ENCODE measurements around the gene HSBP1L1.
"Not testable (repeated sequence)": the region's sequence is repeated elsewhere in the genome, so short reads cannot be mapped to it uniquely, and the experiment has no call there.

HSBP1L1 gene

DNA sequence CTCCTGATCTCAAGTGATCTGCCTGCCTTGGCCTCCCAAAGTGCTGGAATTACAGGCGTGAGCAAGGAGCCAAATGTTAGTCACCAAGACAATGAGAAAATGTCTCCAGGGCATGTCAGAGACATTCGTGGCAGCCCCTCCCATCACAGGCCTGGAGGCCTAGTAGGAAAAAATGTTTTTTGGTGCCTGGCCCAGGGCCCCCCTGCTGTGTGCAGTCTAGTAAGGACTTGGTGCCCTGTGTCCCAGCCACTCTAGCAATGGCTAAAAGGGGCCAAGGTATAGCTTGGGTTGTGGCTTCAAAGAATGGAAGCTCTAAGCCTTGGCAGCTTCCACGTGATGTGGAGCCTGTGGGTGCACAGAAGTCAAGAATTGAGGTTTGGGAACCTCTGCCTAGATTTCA lies 36.4 kb downstream of the HSBP1L1 start:
- Histone ChIP-seq H3K4me3 (ENCODE audit: low read depth in 1 of 2, low read length in 2 of 2) (no peak overlapping the region), H3K9me3 (ENCODE audit: control insufficient read depth in 1 of 2, low read length in 2 of 2) (peaks cover 0 to 4% of the 10 kb centered on the region in 2 donors), H3K27ac (ENCODE audit: low read length) (no peak overlapping the region), H3K4me1 (ENCODE audit: control insufficient read depth in 1 of 2, insufficient read depth in 2 of 2, low read length in 2 of 2) (no peaks in the 10 kb centered on the region), H3K27me3 (ENCODE audit: low read depth, low read length) (no peaks in the 10 kb centered on the region), H3K36me3 (ENCODE audit: control insufficient read depth in 1 of 2, insufficient read depth in 2 of 2, low read length in 2 of 2) (no peaks in the 10 kb centered on the region)

DNA sequence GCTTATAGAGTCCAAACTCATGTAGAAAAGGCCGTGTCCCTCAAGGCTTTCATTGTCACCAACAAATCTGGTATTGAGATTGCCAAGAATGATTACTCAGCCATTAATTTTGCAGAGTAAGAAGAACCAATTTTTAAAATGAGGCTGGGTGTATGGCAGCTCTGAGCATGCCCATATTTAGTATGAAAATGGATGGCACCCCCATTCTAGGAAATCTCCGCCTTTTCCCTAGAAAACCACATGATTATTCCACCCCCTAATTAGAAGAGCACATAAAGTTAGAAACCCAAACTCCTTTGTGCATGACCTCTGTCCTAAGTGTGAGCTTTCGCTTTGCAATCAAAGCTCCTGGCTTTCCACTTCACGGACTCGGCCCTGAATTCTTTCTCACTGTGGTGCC lies 38.0 kb downstream of the HSBP1L1 start:
- H3K36me3 ChIP-seq (ENCODE audit: control insufficient read depth in 1 of 2, insufficient read depth in 2 of 2, low read length in 2 of 2) = no peaks in the 10 kb centered on the region
- peaks cover 0 to 4% of the 10 kb centered on the region in 2 donors for H3K9me3 ChIP-seq (ENCODE audit: control insufficient read depth in 1 of 2, low read length in 2 of 2)
- H3K27ac ChIP-seq (ENCODE audit: low read length) = no peak overlapping the region
- H3K4me1 ChIP-seq (ENCODE audit: control insufficient read depth in 1 of 2, insufficient read depth in 2 of 2, low read length in 2 of 2) = no peaks in the 10 kb centered on the region
- H3K27me3 ChIP-seq (ENCODE audit: low read depth, low read length) = no peaks in the 10 kb centered on the region
- no peak overlapping the region for H3K4me3 ChIP-seq (ENCODE audit: low read depth in 1 of 2, low read length in 2 of 2)

DNA sequence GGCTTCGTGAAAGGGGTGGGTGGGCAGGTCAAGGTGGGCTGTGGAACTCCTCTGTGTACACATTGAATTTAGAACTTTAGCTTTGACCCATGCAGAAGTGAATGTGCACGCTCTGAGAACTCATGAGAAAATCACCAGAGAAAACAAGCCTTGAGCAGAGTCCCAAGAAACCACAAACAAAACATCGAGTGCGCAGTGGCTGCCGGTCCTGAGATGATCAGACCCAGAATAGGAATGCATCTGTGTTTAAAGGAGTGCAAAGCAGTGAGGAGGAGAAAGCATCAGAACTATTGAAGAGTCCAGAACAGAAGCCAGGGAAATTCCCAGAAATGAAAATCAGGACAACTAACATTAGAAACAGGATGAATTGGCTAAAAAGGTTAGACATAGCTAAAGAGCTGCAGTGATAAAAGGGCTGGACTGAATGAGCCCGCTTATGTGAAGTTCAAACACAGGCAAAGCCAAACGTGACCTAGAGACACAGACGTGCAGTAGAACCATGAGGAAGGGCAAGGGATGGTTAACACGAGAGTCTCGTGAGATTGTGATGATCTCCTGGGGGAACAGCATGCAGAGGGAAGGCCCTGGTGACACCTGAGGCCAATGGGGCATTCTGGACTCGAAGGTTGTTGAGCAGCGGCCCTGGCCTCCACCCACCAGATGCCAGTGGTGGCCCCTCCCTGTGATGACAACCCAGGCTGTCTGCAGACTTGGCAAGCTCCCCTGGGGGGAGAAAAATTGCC lies 40.3 kb downstream of the HSBP1L1 start:
- H3K4me1 ChIP-seq (ENCODE audit: control insufficient read depth in 1 of 2, insufficient read depth in 2 of 2, low read length in 2 of 2) = no peaks in the 10 kb centered on the region
- peaks cover 0 to 19% of the 10 kb centered on the region in 2 donors for H3K9me3 ChIP-seq (ENCODE audit: control insufficient read depth in 1 of 2, low read length in 2 of 2)
- no peak overlapping the region for H3K27ac ChIP-seq (ENCODE audit: low read length)
- H3K4me3 ChIP-seq (ENCODE audit: low read depth in 1 of 2, low read length in 2 of 2) = no peak overlapping the region
- no peaks in the 10 kb centered on the region for H3K36me3 ChIP-seq (ENCODE audit: control insufficient read depth in 1 of 2, insufficient read depth in 2 of 2, low read length in 2 of 2)
- no peaks in the 10 kb centered on the region for H3K27me3 ChIP-seq (ENCODE audit: low read depth, low read length)

DNA sequence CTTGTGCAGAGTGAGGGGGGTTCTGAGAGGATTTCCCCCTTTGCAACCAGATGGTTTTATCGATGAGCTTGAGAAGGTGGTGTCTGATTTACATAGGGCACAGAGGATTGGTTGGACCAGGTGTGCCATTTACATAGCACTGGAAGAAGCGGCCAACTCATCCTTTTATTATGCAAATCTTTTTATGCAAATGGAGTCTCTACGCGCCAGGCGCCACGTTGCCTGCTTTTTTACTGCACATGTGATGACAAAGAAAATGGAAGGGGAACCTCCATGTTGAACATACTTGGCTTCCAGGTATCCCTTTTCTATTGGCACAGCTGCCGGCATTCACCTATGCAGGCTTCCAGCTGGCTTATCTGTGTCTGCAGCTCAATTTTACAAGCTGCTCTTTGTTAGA lies 42.3 kb downstream of the HSBP1L1 start:
- H3K36me3 ChIP-seq (ENCODE audit: control insufficient read depth in 1 of 2, insufficient read depth in 2 of 2, low read length in 2 of 2) = peaks cover 0 to 4% of the 10 kb centered on the region in 2 donors
- no peak overlapping the region for H3K4me3 ChIP-seq (ENCODE audit: low read depth in 1 of 2, low read length in 2 of 2)
- H3K27ac ChIP-seq (ENCODE audit: low read length) = no peak overlapping the region

DNA sequence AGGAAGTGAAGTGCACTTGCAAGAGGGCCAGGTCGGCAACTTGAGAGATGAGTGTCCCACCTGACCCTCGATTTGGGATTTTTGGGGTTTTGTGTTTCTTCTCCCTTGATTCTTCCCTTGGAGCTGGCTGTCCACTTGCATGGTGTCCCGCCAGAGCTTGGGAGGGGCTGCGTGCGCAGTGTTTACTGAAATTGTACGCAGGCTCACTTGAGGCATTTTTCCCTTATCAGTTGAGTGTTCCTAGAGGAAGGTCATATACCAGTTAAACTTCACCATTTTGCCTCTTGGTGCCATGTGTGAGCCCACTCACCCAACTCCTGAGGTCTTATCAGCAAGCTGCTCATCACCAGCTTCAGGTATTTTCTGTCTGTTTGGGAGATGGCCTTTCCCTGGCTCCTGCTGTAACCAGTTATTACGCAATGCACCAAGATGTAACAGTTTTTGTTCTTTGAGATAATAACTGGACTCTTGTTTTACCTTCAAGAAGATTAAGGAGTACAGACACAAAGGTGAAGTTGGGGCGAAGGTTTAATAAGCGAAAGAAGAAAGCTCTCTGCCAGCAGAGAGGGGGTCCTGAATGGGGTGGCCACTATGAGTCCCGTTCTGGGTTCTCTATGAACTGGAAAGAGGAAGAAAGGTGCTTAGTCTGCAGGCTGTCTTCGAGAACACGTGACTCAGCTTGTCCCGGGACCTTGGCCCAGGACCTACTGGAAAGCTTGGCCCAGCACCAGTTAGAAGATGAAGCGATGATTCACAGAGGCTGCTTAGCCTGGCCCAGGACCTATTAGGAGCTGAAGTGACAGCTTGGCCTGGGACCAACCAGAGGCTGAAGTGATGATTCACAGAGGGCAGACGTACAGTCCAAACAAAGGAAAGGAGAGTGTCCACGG lies 45.5 kb downstream of the HSBP1L1 start:
- H3K4me1 ChIP-seq (ENCODE audit: control insufficient read depth in 1 of 2, insufficient read depth in 2 of 2, low read length in 2 of 2) = peaks cover 0 to 10% of the 10 kb centered on the region in 2 donors
- peak overlapping the region in 1 of 2 donors; percentile 10 for H3K4me3 ChIP-seq (ENCODE audit: low read depth in 1 of 2, low read length in 2 of 2)
- peaks cover 0 to 30% of the 10 kb centered on the region in 2 donors for H3K9me3 ChIP-seq (ENCODE audit: control insufficient read depth in 1 of 2, low read length in 2 of 2)
- no peaks in the 10 kb centered on the region for H3K27me3 ChIP-seq (ENCODE audit: low read depth, low read length)
- peak overlapping the region; percentile 21 for H3K27ac ChIP-seq (ENCODE audit: low read length)
- peaks cover 0 to 4% of the 10 kb centered on the region in 2 donors for H3K36me3 ChIP-seq (ENCODE audit: control insufficient read depth in 1 of 2, insufficient read depth in 2 of 2, low read length in 2 of 2)

More for the DNA sequence above, 42.3 kb downstream of the HSBP1L1 start:
- Histone ChIP-seq H3K9me3 (ENCODE audit: control insufficient read depth in 1 of 2, low read length in 2 of 2) (peaks cover 0 to 21% of the 10 kb centered on the region in 2 donors), H3K27me3 (ENCODE audit: low read depth, low read length) (no peaks in the 10 kb centered on the region), H3K4me1 (ENCODE audit: control insufficient read depth in 1 of 2, insufficient read depth in 2 of 2, low read length in 2 of 2) (peaks cover 0 to 10% of the 10 kb centered on the region in 2 donors)

DNA sequence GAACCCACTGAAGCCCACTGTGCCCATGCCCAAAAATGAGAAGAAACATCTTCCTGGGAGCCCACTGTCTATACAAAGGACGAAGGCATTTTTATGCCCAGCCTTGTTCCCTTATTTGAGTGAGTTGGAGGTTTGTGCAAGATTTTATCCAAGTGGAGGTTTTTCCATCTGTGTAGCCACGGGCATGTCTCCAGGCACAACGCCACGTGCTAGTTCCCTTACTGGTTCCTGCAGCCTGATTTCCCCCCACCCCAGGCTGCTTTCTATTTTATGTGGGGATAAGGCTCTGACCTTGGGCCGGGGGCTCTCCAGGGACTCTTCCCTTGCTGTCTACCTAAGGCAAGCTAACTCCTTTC lies 46.1 kb downstream of the HSBP1L1 start:
- H3K4me3 ChIP-seq (ENCODE audit: low read depth in 1 of 2, low read length in 2 of 2) = peak overlapping the region in 1 of 2 donors; percentile 10
- H3K4me1 ChIP-seq (ENCODE audit: control insufficient read depth in 1 of 2, insufficient read depth in 2 of 2, low read length in 2 of 2) = peaks cover 0 to 10% of the 10 kb centered on the region in 2 donors
- H3K9me3 ChIP-seq (ENCODE audit: control insufficient read depth in 1 of 2, low read length in 2 of 2) = peaks cover 0 to 32% of the 10 kb centered on the region in 2 donors
- H3K36me3 ChIP-seq (ENCODE audit: control insufficient read depth in 1 of 2, insufficient read depth in 2 of 2, low read length in 2 of 2) = peaks cover 0 to 4% of the 10 kb centered on the region in 2 donors
- H3K27ac ChIP-seq (ENCODE audit: low read length) = peak overlapping the region; percentile 21
- H3K27me3 ChIP-seq (ENCODE audit: low read depth, low read length) = no peaks in the 10 kb centered on the region

DNA sequence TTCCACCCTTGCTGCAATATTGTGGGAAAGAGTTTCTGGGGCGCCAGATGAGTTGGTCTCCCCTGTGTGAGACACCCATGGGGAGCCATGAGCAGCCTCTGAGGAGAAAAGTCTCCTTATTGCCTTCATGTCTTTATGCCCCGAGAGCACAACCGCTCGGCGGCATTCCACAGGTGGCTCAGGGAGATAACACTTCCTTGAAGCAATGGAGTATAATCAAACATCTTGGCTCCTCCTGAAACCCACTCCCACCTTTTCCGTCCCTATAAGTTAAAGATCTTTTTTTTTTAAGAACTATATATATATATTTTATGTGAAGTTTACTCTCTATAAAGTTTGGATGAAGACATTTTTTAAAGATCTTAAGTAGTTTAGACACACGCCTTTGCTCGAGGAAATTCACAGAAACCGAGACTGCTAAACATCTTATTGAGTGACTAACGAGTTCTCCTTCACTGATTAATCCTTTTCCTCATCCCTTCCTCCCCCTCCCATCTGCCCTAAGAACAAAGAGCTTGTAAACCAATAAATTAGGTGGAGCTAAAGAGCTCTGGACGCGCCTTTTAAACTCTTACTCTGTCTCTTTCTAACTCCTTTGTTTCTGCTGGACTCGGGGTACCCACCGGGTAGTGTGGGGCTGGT lies 47.2 kb downstream of the HSBP1L1 start:
- H3K4me1 ChIP-seq (ENCODE audit: control insufficient read depth in 1 of 2, insufficient read depth in 2 of 2, low read length in 2 of 2) = peaks cover 0 to 10% of the 10 kb centered on the region in 2 donors
- not testable (repeated sequence) for H3K27ac ChIP-seq (ENCODE audit: low read length); H3K4me3 ChIP-seq (ENCODE audit: low read depth in 1 of 2, low read length in 2 of 2); H3K27me3 ChIP-seq (ENCODE audit: low read depth, low read length); H3K36me3 ChIP-seq (ENCODE audit: control insufficient read depth in 1 of 2, insufficient read depth in 2 of 2, low read length in 2 of 2)
- H3K9me3 ChIP-seq (ENCODE audit: control insufficient read depth in 1 of 2, low read length in 2 of 2) = peaks cover 0 to 32% of the 10 kb centered on the region in 2 donors

DNA sequence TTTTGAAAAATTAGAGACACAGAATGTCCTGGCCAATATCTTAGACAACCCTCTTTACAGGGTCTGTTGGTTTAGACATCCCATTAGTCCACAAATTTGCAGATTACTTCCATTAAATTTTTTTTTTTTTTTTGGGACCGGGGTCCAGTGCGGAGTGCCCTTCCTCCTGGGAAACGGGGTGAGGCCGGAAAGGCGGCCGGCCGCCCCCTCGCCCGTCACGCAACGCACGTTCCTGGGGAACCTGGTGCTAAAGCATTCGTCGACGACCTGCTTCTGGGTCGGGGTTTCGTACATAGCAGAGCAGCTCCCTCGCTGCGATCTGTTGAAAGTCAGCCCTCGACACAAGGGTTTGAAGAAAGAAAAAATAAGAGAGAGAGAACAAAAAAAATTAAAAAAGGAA lies 48.3 kb downstream of the HSBP1L1 start:
- H3K9me3 ChIP-seq (ENCODE audit: control insufficient read depth in 1 of 2, low read length in 2 of 2) = peaks cover 0 to 30% of the 10 kb centered on the region in 2 donors
- H3K27ac ChIP-seq (ENCODE audit: low read length) = no peak overlapping the region
- H3K4me3 ChIP-seq (ENCODE audit: low read depth in 1 of 2, low read length in 2 of 2) = no peak overlapping the region
- H3K4me1 ChIP-seq (ENCODE audit: control insufficient read depth in 1 of 2, insufficient read depth in 2 of 2, low read length in 2 of 2) = peaks cover 0 to 10% of the 10 kb centered on the region in 2 donors
- H3K27me3 ChIP-seq (ENCODE audit: low read depth, low read length) = no peaks in the 10 kb centered on the region
- H3K36me3 ChIP-seq (ENCODE audit: control insufficient read depth in 1 of 2, insufficient read depth in 2 of 2, low read length in 2 of 2) = peaks cover 0 to 4% of the 10 kb centered on the region in 2 donors
